Measurements from ENCODE around the gene SSRP1. TPM values are rescaled to one million over a fixed set of nuclear protein-coding genes. Genes with fewer than 3 reads are reported as not detected.

SSRP1 gene
- total RNA-seq = 97.4 and 99.4 TPM in 2 replicates
- long read RNA-seq, transcript SSRP1-201 (17 exons, 2,819 nt) = major isoform, 34 of 126 reads
- long read RNA-seq, partial matches to known transcripts = 82 of 126 reads
- long read RNA-seq, other reads (novel, unspliced or antisense) = 10 of 126 reads

GRCh38 chr11:57335343-57336110 is at the start of gene SSRP1:
SSRP1 (minus strand) TSS chr11:57335892; CDS start chr11:57335121, 771 bp downstream.
- Mint-ChIP-seq H3K36me3 (ENCODE audit: unreplicated experiment) (peaks cover 20% of the 10 kb centered on the region), H3K9me3 (ENCODE audit: unreplicated experiment) (no peaks in the 10 kb centered on the region), H3K27me3 (ENCODE audit: unreplicated experiment) (peaks cover 14% of the 10 kb centered on the region), H3K27ac (ENCODE audit: unreplicated experiment) (peak within 1 kb of the TSS; percentile 99), H3K4me1 (ENCODE audit: unreplicated experiment) (peaks cover 24% of the 10 kb centered on the region), H3K4me3 (ENCODE audit: unreplicated experiment) (peak within 1 kb of the TSS; percentile 92)
- peak; percentile 94 for DNase-seq (ENCODE audit: extremely low spot score, unreplicated experiment)
- TF ChIP-seq, protein P1, sequence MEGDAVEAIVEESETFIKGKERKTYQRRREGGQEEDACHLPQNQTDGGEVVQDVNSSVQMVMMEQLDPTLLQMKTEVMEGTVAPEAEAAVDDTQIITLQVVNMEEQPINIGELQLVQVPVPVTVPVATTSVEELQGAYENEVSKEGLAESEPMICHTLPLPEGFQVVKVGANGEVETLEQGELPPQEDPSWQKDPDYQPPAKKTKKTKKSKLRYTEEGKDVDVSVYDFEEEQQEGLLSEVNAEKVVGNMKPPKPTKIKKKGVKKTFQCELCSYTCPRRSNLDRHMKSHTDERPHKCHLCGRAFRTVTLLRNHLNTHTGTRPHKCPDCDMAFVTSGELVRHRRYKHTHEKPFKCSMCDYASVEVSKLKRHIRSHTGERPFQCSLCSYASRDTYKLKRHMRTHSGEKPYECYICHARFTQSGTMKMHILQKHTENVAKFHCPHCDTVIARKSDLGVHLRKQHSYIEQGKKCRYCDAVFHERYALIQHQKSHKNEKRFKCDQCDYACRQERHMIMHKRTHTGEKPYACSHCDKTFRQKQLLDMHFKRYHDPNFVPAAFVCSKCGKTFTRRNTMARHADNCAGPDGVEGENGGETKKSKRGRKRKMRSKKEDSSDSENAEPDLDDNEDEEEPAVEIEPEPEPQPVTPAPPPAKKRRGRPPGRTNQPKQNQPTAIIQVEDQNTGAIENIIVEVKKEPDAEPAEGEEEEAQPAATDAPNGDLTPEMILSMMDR (IDR thresholded peaks at IDR 0.05) = no peak

DNA sequence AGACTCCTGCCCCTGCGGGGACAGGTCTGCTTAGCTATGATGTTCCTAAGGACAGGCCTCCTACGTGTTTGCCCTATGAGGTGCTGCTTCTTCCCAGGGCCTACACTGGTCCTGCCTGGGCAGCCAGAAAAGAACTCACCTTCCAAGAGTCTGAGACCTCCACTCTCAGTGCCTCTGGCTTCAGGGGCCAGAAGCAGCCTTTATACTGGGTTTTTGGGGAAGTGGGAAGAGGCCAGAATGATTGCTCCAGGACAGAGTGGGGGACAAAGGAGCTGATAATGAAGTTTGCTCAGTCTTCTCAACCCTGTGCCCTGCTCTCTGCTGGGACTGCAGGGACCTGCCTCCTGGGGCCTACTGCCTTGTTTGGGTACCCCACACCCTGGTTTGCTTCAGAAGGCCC is 45.3 kb upstream of the SSRP1 start, which contains the start of gene PRG3:
PRG3 (minus strand) TSS at position 176 of the 400 bp plus-strand sequence. CDS start 442 bp downstream, outside the sequence.
- Mint-ChIP-seq H3K4me3 (ENCODE audit: unreplicated experiment) (no peak within 1 kb of the TSS), H3K27me3 (ENCODE audit: unreplicated experiment) (peaks cover 32% of the 10 kb centered on the region), H3K36me3 (ENCODE audit: unreplicated experiment) (no peaks in the 10 kb centered on the region), H3K9me3 (ENCODE audit: unreplicated experiment) (peaks cover 3% of the 10 kb centered on the region), H3K27ac (ENCODE audit: unreplicated experiment) (no peak within 1 kb of the TSS), H3K4me1 (ENCODE audit: unreplicated experiment) (peaks cover 7% of the 10 kb centered on the region)
- no peak for DNase-seq (ENCODE audit: extremely low spot score, unreplicated experiment)
- TF ChIP-seq, protein P1 (IDR thresholded peaks at IDR 0.05) = no peak

GRCh38 chr11:57379732-57380131 is 44.0 kb upstream of the SSRP1 start:
- Mint-ChIP-seq H3K36me3 (ENCODE audit: unreplicated experiment) (no peaks in the 10 kb centered on the region), H3K4me1 (ENCODE audit: unreplicated experiment) (no peaks in the 10 kb centered on the region), H3K4me3 (ENCODE audit: unreplicated experiment) (no peak overlapping the region), H3K27ac (ENCODE audit: unreplicated experiment) (no peak overlapping the region), H3K27me3 (ENCODE audit: unreplicated experiment) (peaks cover 25% of the 10 kb centered on the region), H3K9me3 (ENCODE audit: unreplicated experiment) (peaks cover 3% of the 10 kb centered on the region)
- no peak for DNase-seq (ENCODE audit: extremely low spot score, unreplicated experiment)
- TF ChIP-seq, protein P1 (IDR thresholded peaks at IDR 0.05) = no peak

DNA sequence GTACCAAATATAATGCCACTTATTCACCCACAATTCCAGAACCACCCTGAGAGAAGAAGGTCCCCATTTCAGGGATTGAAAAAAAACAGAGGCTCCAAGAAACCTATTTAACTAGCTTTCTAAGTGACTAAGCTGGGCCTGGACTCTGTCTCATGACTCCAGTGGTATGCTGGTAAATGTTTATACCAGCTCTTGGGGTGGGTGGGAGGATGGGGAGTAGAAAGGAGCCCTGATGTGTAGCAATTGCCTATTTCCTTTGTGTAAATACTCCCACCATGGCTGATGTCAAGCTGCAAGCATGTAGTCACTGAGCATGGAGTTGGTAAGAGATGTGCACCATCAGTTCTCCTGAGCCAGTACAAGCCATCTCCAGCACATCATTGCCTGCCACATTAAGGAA is 42.5 kb upstream of the SSRP1 start:
- TF ChIP-seq, protein P1 (IDR thresholded peaks at IDR 0.05) = no peak

DNA sequence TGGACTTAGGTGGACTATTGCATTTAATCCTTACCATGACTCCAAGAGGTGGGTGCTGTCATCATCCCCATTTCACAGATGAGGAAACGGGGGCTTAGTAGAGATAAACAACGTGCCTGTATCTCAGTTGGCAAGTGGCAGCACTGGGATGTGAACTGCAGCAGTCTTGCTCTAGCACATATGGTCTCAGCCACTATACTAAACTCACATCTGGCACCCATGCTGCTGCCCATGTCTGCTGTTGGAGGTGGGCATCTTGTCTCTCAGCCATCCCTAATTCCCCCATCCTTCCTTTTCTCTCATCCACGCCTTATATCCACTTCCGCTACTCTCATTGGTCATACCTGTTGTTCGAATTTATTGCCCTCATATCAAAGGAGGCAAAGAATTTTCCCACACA is 41.4 kb upstream of the SSRP1 start:
- H3K9me3 Mint-ChIP-seq (ENCODE audit: unreplicated experiment) = peaks cover 3% of the 10 kb centered on the region
- no peak for DNase-seq (ENCODE audit: extremely low spot score, unreplicated experiment)
- TF ChIP-seq, protein P1 (IDR thresholded peaks at IDR 0.05) = no peak
- no peak overlapping the region for H3K27ac Mint-ChIP-seq (ENCODE audit: unreplicated experiment)
- H3K4me3 Mint-ChIP-seq (ENCODE audit: unreplicated experiment) = no peak overlapping the region
- peaks cover 28% of the 10 kb centered on the region for H3K27me3 Mint-ChIP-seq (ENCODE audit: unreplicated experiment)
- H3K36me3 Mint-ChIP-seq (ENCODE audit: unreplicated experiment) = no peaks in the 10 kb centered on the region
- no peaks in the 10 kb centered on the region for H3K4me1 Mint-ChIP-seq (ENCODE audit: unreplicated experiment)

More for the DNA sequence above, 42.5 kb upstream of the SSRP1 start:
- H3K36me3 Mint-ChIP-seq (ENCODE audit: unreplicated experiment) = no peaks in the 10 kb centered on the region
- no peaks in the 10 kb centered on the region for H3K4me1 Mint-ChIP-seq (ENCODE audit: unreplicated experiment)
- H3K27ac Mint-ChIP-seq (ENCODE audit: unreplicated experiment) = no peak overlapping the region
- peaks cover 31% of the 10 kb centered on the region for H3K27me3 Mint-ChIP-seq (ENCODE audit: unreplicated experiment)
- H3K9me3 Mint-ChIP-seq (ENCODE audit: unreplicated experiment) = peaks cover 3% of the 10 kb centered on the region
- H3K4me3 Mint-ChIP-seq (ENCODE audit: unreplicated experiment) = no peak overlapping the region
- no peak for DNase-seq (ENCODE audit: extremely low spot score, unreplicated experiment)

All from osteocyte (in vitro differentiated cells).